SK-N-MC (cell line): ENCODE measurements around the gene TCL1B.

ENCODE experiments used
- EZH2 ChIP-seq: fragments of 200-600 bp; sonication (generic); IDR thresholded peaks from one replicate; pipeline ENCODE4 v1.6.1; 2017; ENCODE audit warnings: antibody characterized with exemption
- POLR2AphosphoS5 ChIP-seq: IDR thresholded peaks from 2 replicates; pipeline ENCODE4 v1.6.1; 2012; ENCODE audit warnings: mild to moderate bottlenecking, low read depth, low read length, borderline replicate concordance

DNA sequence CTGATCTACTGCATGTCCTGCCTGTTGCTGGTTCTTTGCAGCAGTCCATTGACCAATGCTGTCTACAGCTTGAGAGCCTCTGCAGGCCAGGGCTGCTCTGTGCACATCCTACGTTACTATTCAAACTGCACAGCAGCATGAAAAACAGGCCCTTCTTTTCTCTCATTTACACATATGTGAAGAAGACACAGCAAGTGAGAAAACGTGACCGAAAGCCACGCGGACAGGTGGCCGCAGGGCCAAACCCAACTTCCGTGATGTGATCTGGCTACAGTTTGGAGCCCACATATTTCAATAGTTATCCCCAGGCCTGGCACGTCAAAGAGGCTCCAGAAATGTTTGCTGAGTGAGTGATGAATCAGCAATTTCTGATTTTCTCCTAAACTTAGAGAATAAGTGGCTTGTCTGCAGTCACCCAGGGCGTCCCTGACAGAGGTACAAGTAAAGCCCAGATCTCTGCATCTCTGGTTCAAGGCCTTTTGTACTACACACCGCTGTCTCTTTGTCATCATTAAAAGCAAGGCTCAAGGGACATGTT lies 17.9 kb upstream of the TCL1B start:
- TF ChIP-seq EZH2 = no peak
- no peak for TF ChIP-seq POLR2AphosphoS5
